ENCODE measurements around the gene SDK1. TPM values are rescaled to one million over a fixed set of nuclear protein-coding genes. Genes with fewer than 3 reads are reported as not detected.
A peak's percentile ranks its signal among the peaks of the same experiment; 100 is the strongest.

Gene SDK1
- total RNA-seq, 1 donor from 2014 or later: 37.6 TPM

- Mint-ChIP-seq H3K4me3 (ENCODE audit: low read depth) (peak overlapping the region; percentile 9), H3K27ac (peak overlapping the region; percentile 73), H3K9me3 (ENCODE audit: low read depth) (no peaks in the 10 kb centered on the region), H3K27me3 (no peaks in the 10 kb centered on the region), H3K4me1 (ENCODE audit: low read depth) (peaks cover 3% of the 10 kb centered on the region), H3K36me3 (ENCODE audit: insufficient read depth) (peaks cover 3% of the 10 kb centered on the region)
- TF ChIP-seq, protein P1, sequence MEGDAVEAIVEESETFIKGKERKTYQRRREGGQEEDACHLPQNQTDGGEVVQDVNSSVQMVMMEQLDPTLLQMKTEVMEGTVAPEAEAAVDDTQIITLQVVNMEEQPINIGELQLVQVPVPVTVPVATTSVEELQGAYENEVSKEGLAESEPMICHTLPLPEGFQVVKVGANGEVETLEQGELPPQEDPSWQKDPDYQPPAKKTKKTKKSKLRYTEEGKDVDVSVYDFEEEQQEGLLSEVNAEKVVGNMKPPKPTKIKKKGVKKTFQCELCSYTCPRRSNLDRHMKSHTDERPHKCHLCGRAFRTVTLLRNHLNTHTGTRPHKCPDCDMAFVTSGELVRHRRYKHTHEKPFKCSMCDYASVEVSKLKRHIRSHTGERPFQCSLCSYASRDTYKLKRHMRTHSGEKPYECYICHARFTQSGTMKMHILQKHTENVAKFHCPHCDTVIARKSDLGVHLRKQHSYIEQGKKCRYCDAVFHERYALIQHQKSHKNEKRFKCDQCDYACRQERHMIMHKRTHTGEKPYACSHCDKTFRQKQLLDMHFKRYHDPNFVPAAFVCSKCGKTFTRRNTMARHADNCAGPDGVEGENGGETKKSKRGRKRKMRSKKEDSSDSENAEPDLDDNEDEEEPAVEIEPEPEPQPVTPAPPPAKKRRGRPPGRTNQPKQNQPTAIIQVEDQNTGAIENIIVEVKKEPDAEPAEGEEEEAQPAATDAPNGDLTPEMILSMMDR (IDR thresholded peaks at IDR 0.05; ENCODE audit: unreplicated experiment): no peak
- no peak for DNase-seq (ENCODE audit: low spot score, unreplicated experiment)
Measured at GRCh38 chr7:4203626-4204512, 902.8 kb downstream of the SDK1 start.

GRCh38 chr7:4204513-4205165 lies 903.6 kb downstream of the SDK1 start:
- Mint-ChIP-seq H3K4me1 (ENCODE audit: low read depth) (peaks cover 3% of the 10 kb centered on the region), H3K9me3 (ENCODE audit: low read depth) (no peaks in the 10 kb centered on the region), H3K4me3 (ENCODE audit: low read depth) (peak overlapping the region; percentile 75), H3K27ac (peak overlapping the region; percentile 55), H3K27me3 (no peaks in the 10 kb centered on the region), H3K36me3 (ENCODE audit: insufficient read depth) (peaks cover 4% of the 10 kb centered on the region)
- no peak for DNase-seq (ENCODE audit: low spot score, unreplicated experiment)
- TF ChIP-seq, protein P1 (IDR thresholded peaks at IDR 0.05; ENCODE audit: unreplicated experiment): no peak

GRCh38 chr7:4205828-4206227 lies 904.8 kb downstream of the SDK1 start:
- Mint-ChIP-seq H3K4me3 (ENCODE audit: low read depth) (no peak overlapping the region), H3K9me3 (ENCODE audit: low read depth) (no peaks in the 10 kb centered on the region), H3K27me3 (no peaks in the 10 kb centered on the region), H3K4me1 (ENCODE audit: low read depth) (peaks cover 3% of the 10 kb centered on the region), H3K27ac (no peak overlapping the region), H3K36me3 (ENCODE audit: insufficient read depth) (peaks cover 7% of the 10 kb centered on the region)
- TF ChIP-seq, protein P1 (IDR thresholded peaks at IDR 0.05; ENCODE audit: unreplicated experiment): no peak
- DNase-seq (ENCODE audit: low spot score, unreplicated experiment): no peak

DNA sequence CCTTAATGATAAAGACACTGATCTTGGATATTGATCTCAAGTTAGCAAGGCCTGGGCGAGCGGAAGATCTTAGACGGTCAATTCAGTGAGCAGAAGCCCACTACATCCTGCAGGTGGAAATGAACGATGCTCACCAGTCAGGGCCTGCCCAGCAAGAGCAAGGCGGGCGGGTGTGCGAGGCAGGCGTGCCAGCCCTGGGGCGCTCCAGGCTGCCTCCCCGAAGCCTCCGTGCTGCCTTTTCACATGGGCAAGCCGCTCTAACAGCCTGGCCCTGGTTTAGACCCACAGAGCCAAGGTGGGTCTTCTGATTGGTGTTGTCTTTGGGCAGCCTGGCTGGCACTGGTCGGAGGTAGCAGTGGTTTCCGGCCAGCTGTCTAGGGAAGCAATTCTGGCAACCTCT lies 906.0 kb downstream of the SDK1 start:
- H3K36me3 Mint-ChIP-seq (ENCODE audit: insufficient read depth): peaks cover 9% of the 10 kb centered on the region
- no peak overlapping the region for H3K27ac Mint-ChIP-seq
- no peak overlapping the region for H3K4me3 Mint-ChIP-seq (ENCODE audit: low read depth)

DNA sequence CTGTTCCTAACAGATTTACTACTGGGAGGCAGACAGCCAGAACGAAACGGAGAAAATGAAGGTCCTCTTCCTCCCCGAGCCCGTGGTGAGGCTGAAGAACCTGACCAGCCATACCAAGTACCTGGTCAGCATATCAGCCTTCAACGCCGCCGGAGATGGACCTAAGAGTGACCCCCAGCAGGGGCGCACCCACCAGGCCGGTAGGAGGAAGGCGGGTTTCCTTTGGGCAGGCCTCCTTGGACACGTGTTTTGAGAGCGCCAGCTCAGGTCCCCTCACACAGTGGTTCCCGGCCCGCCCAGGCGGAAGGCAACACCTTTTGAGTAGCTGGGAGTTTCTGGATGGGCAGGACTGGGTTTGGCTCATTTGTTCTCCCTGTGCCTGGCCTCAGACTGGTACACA lies 907.0 kb downstream of the SDK1 start:
- Mint-ChIP-seq H3K4me1 (ENCODE audit: low read depth) (peaks cover 3% of the 10 kb centered on the region), H3K27ac (no peak overlapping the region)

More for the DNA sequence above, 906.0 kb downstream of the SDK1 start:
- TF ChIP-seq, protein P1 (IDR thresholded peaks at IDR 0.05; ENCODE audit: unreplicated experiment): no peak
- Mint-ChIP-seq H3K9me3 (ENCODE audit: low read depth) (no peaks in the 10 kb centered on the region), H3K4me1 (ENCODE audit: low read depth) (peaks cover 3% of the 10 kb centered on the region), H3K27me3 (no peaks in the 10 kb centered on the region)
- no peak for DNase-seq (ENCODE audit: low spot score, unreplicated experiment)

More for the DNA sequence above, 907.0 kb downstream of the SDK1 start:
- H3K36me3 Mint-ChIP-seq (ENCODE audit: insufficient read depth): peaks cover 9% of the 10 kb centered on the region
- H3K4me3 Mint-ChIP-seq (ENCODE audit: low read depth): no peak overlapping the region
- no peaks in the 10 kb centered on the region for H3K27me3 Mint-ChIP-seq
- H3K9me3 Mint-ChIP-seq (ENCODE audit: low read depth): no peaks in the 10 kb centered on the region
- TF ChIP-seq, protein P1 (IDR thresholded peaks at IDR 0.05; ENCODE audit: unreplicated experiment): no peak
- no peak for DNase-seq (ENCODE audit: low spot score, unreplicated experiment)
